ENCODE data around the gene PANK4.
"Not testable (repeated sequence)": the region's sequence is repeated elsewhere in the genome, so short reads cannot be mapped to it uniquely, and the experiment has no call there.

PANK4 gene

DNA sequence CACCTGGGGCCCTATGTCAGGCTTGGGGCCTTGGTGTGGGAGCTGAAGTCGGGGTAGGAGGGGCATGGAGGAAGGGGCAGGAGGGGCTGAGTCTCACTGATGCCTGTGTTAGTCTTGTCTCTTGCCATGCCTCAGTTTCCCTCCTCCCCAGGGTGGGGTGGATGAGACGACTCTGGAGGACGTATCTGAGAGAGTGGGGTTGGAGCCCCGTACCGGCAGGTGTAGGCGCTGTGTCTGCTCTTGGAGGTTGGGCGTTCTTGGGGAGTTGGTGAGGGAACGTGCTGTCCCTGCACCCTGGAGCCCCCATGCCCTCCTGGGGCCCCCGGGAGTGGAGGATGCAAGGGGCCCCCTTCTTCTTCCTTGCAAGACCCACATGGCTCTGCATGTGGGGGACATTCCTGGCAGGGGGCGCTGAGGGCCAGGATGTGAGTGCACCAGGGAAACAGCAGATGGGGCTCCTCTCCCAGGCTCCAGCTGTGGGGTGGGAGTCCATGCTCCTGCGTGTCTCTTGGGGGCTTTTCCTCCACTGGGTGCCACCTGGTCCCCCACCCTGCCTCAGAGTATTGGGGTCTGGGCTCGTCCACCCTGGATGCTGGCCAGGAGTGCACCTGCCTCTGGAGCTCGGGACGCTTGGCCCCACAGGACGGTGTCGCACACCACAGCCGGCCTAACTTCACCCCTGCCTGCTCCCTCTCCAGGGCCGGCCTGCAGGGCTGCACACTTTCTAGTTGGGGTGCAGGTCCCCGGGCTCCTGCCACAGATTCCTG lies 28.4 kb upstream of the PANK4 start:
- Histone ChIP-seq H3K27ac (ENCODE audit: low read depth, low read length) (no peak overlapping the region), H3K4me2 (ENCODE audit: low read depth, low read length, poor library complexity, severe bottlenecking) (no peak overlapping the region), H2AFZ (ENCODE audit: low read depth, low read length, severe bottlenecking) (no peak overlapping the region), H3K9ac (ENCODE audit: low read length) (no peak overlapping the region), H3K4me3 (ENCODE audit: insufficient read depth, low read length, poor library complexity, severe bottlenecking) (no peak overlapping the region), H3K9me3 (ENCODE audit: insufficient read depth, low read length) (no peaks in the 10 kb centered on the region), H3F3A (ENCODE audit: insufficient read depth) (no peaks in the 10 kb centered on the region), H4K20me1 (ENCODE audit: low read depth, low read length) (no peaks in the 10 kb centered on the region), H3K9me2 (replicated peaks; ENCODE audit: insufficient read depth, low read length) (no peaks in the 10 kb centered on the region), H3K36me3 (ENCODE audit: low read length) (no peaks in the 10 kb centered on the region), H3K27me3 (ENCODE audit: low read length) (no peaks in the 10 kb centered on the region), H3K79me2 (ENCODE audit: insufficient read depth, low read length) (no peaks in the 10 kb centered on the region)
- TF ChIP-seq, protein P1, sequence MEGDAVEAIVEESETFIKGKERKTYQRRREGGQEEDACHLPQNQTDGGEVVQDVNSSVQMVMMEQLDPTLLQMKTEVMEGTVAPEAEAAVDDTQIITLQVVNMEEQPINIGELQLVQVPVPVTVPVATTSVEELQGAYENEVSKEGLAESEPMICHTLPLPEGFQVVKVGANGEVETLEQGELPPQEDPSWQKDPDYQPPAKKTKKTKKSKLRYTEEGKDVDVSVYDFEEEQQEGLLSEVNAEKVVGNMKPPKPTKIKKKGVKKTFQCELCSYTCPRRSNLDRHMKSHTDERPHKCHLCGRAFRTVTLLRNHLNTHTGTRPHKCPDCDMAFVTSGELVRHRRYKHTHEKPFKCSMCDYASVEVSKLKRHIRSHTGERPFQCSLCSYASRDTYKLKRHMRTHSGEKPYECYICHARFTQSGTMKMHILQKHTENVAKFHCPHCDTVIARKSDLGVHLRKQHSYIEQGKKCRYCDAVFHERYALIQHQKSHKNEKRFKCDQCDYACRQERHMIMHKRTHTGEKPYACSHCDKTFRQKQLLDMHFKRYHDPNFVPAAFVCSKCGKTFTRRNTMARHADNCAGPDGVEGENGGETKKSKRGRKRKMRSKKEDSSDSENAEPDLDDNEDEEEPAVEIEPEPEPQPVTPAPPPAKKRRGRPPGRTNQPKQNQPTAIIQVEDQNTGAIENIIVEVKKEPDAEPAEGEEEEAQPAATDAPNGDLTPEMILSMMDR (IDR thresholded peaks at IDR 0.05; ENCODE audit: insufficient read depth, low read length, poor library complexity, severe bottlenecking), result no peak
- TF ChIP-seq EZH2phosphoT487 (conservative IDR thresholded peaks at IDR 0.05; ENCODE audit: low read length), result no peak

DNA sequence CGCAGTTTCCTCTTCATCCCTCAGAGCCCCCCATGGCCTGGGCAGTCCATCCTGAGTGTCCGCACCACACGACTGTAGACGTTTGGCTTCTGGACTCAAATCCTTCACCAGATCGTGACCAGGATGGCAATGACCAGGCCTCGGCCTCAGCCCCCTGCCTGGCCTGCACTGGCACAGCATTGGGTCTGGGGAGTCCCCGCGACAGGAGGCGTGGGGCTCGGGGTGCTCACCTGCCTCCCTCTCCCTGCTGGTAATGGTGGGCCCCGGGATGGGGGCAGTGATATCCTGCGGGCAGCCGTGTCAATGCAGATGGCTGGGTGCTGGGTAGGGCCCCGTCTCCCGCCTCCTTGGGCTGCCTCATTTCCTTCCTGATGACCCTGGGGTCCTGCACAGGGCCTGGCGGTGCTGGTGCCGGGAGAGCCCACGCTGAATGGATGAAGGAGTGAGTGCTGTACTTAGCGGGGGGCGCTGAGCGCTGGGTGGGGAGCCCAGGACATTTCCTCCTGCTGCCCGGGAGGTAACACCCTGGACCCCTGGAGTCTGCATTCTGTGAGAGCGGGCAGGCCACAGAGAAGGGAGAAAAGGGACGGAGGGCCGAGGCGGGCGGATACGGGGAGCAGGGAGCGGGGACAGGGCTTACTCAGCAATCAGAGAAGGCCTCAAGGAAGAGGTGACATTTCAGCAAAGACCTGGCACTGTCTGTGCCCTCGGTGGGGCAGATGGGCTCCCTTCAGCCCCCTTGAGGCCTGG lies 27.6 kb upstream of the PANK4 start:
- no peaks in the 10 kb centered on the region for H3F3A ChIP-seq (ENCODE audit: insufficient read depth)
- no peaks in the 10 kb centered on the region for H3K27me3 ChIP-seq (ENCODE audit: low read length)
- H4K20me1 ChIP-seq (ENCODE audit: low read depth, low read length), result no peaks in the 10 kb centered on the region
- H3K36me3 ChIP-seq (ENCODE audit: low read length), result no peaks in the 10 kb centered on the region
- H3K4me2 ChIP-seq (ENCODE audit: low read depth, low read length, poor library complexity, severe bottlenecking), result no peak overlapping the region
- H3K27ac ChIP-seq (ENCODE audit: low read depth, low read length), result no peak overlapping the region
- H3K9me3 ChIP-seq (ENCODE audit: insufficient read depth, low read length), result no peaks in the 10 kb centered on the region
- H3K79me2 ChIP-seq (ENCODE audit: insufficient read depth, low read length), result no peaks in the 10 kb centered on the region
- TF ChIP-seq, protein P1 (IDR thresholded peaks at IDR 0.05; ENCODE audit: insufficient read depth, low read length, poor library complexity, severe bottlenecking), result no peak
- no peak for TF ChIP-seq EZH2phosphoT487 (conservative IDR thresholded peaks at IDR 0.05; ENCODE audit: low read length)
- no peak overlapping the region for H3K4me3 ChIP-seq (ENCODE audit: insufficient read depth, low read length, poor library complexity, severe bottlenecking)
- H2AFZ ChIP-seq (ENCODE audit: low read depth, low read length, severe bottlenecking), result no peak overlapping the region
- H3K9ac ChIP-seq (ENCODE audit: low read length), result no peak overlapping the region
- no peaks in the 10 kb centered on the region for H3K9me2 ChIP-seq (replicated peaks; ENCODE audit: insufficient read depth, low read length)

DNA sequence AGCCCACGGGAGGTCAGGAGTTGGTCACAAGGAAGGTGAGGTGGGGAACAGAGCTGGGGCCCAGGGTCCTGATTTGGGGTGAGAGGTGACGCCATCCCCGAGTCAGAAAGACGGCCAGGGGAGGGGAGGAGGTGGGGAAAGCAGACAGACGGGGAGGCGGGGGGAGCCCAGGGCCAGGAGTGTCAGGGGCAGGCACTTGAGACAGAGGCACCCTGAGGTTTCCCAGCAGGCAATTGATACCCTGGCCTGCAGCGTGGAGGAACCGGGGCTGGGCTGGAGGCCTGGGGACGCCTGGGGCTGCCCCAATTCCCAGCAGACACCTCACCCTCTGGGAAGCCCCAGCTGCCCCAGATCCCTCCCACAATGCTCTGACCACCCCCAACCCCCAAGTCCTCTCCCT lies 26.7 kb upstream of the PANK4 start:
- not testable (repeated sequence) for H3K79me2 ChIP-seq (ENCODE audit: insufficient read depth, low read length); H3K36me3 ChIP-seq (ENCODE audit: low read length); H3K9me3 ChIP-seq (ENCODE audit: insufficient read depth, low read length); H3K4me3 ChIP-seq (ENCODE audit: insufficient read depth, low read length, poor library complexity, severe bottlenecking); H3K9me2 ChIP-seq (replicated peaks; ENCODE audit: insufficient read depth, low read length); H3K4me2 ChIP-seq (ENCODE audit: low read depth, low read length, poor library complexity, severe bottlenecking); H2AFZ ChIP-seq (ENCODE audit: low read depth, low read length, severe bottlenecking); H3F3A ChIP-seq (ENCODE audit: insufficient read depth); H3K9ac ChIP-seq (ENCODE audit: low read length); H3K27ac ChIP-seq (ENCODE audit: low read depth, low read length); H4K20me1 ChIP-seq (ENCODE audit: low read depth, low read length); H3K27me3 ChIP-seq (ENCODE audit: low read length)

DNA sequence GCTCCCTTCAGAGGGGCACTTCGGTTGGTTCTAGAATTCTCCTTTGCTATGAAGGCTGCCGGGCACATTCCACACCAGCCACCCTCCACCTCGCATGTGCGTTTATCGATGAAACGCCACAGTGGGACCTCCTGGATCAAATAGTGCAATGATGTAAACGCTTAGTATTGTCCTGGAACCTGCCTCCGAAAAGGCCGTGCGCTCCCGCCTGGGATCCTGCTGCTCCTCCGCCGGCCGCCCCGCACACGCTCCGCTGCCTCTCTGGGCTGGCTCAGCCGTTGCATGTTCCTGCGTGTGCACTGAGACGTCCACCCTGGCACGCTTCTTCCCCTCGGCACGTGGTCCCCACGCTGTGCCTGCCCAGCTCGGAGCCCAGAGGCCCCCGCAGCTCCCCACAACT lies 25.8 kb upstream of the PANK4 start:
- H3K79me2 ChIP-seq (ENCODE audit: insufficient read depth, low read length), result no peaks in the 10 kb centered on the region
- H3K4me2 ChIP-seq (ENCODE audit: low read depth, low read length, poor library complexity, severe bottlenecking), result no peak overlapping the region

DNA sequence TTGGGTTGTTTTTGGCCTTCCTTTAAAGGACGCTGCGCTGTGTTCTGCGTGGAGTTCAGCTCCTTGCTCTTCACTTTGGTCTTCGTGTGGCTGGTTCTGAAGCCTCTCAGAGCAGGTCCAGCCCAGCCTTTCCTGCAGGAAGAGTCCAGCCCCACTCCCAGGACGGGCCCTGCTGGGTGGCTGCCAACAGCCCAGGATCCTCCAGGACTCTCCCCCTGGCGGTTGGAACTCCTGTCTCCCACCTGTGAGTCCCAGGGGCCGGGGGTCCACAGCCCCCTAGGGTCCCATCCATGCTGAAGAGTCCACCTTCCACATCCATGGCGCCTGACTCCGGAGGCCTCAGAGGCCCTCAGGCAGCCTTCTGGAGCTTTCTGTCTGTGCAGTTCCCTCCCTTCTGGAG lies 25.1 kb upstream of the PANK4 start:
- H3K27me3 ChIP-seq (ENCODE audit: low read length); H3K4me2 ChIP-seq (ENCODE audit: low read depth, low read length, poor library complexity, severe bottlenecking); H3K9me3 ChIP-seq (ENCODE audit: insufficient read depth, low read length); H3F3A ChIP-seq (ENCODE audit: insufficient read depth); H3K9ac ChIP-seq (ENCODE audit: low read length); H4K20me1 ChIP-seq (ENCODE audit: low read depth, low read length); H3K36me3 ChIP-seq (ENCODE audit: low read length); H3K4me3 ChIP-seq (ENCODE audit: insufficient read depth, low read length, poor library complexity, severe bottlenecking); H3K9me2 ChIP-seq (replicated peaks; ENCODE audit: insufficient read depth, low read length); H3K79me2 ChIP-seq (ENCODE audit: insufficient read depth, low read length); H2AFZ ChIP-seq (ENCODE audit: low read depth, low read length, severe bottlenecking); H3K27ac ChIP-seq (ENCODE audit: low read depth, low read length): not testable (repeated sequence)

More for the DNA sequence above, 25.8 kb upstream of the PANK4 start:
- no peak overlapping the region for H3K9ac ChIP-seq (ENCODE audit: low read length)
- H3K9me3 ChIP-seq (ENCODE audit: insufficient read depth, low read length), result no peaks in the 10 kb centered on the region
- no peaks in the 10 kb centered on the region for H3K27me3 ChIP-seq (ENCODE audit: low read length)
- H3K27ac ChIP-seq (ENCODE audit: low read depth, low read length), result no peak overlapping the region
- H3K4me3 ChIP-seq (ENCODE audit: insufficient read depth, low read length, poor library complexity, severe bottlenecking), result no peak overlapping the region
- H3K36me3 ChIP-seq (ENCODE audit: low read length), result no peaks in the 10 kb centered on the region
- no peak overlapping the region for H2AFZ ChIP-seq (ENCODE audit: low read depth, low read length, severe bottlenecking)
- H3K9me2 ChIP-seq (replicated peaks; ENCODE audit: insufficient read depth, low read length), result no peaks in the 10 kb centered on the region
- H3F3A ChIP-seq (ENCODE audit: insufficient read depth), result no peaks in the 10 kb centered on the region
- TF ChIP-seq, protein P1 (IDR thresholded peaks at IDR 0.05; ENCODE audit: insufficient read depth, low read length, poor library complexity, severe bottlenecking), result no peak
- TF ChIP-seq EZH2phosphoT487 (conservative IDR thresholded peaks at IDR 0.05; ENCODE audit: low read length), result no peak
- no peaks in the 10 kb centered on the region for H4K20me1 ChIP-seq (ENCODE audit: low read depth, low read length)
